B cell (primary cell): ENCODE results near the gene DCTN3. TPM values are rescaled to one million over a fixed set of nuclear protein-coding genes. Genes with fewer than 3 reads are reported as not detected.

Experiments
- ATAC-seq: fragments of 200-7000 bp; cut with Tn5 transposase; one replicate; pipeline ENCODE4 v1.10.0; 2021; ENCODE audit warnings: low read depth, mild to moderate bottlenecking, moderate number of reproducible peaks, moderate library complexity
- CTCF ChIA-PET: fragments of 350-600 bp; sonication (Branson Sonifier 250); formaldehyde crosslinking; loops from one replicate; lab custom pipeline; 2021; ENCODE audit warnings: antibody characterized with exemption, inconsistent platforms; lab: Charles Lee
- POLR2A ChIA-PET: fragments of 350-600 bp; sonication (Branson Sonifier 250); formaldehyde crosslinking; loops from one replicate; lab custom pipeline; 2021; ENCODE audit warnings: antibody characterized with exemption; lab: Charles Lee
- DNase-seq: peaks from one replicate; pipeline ENCODE4 v3.0.0; 2013
- H2AFZ ChIP-seq: 2 replicates; pipeline ENCODE4 v1.6.1; 2012; ENCODE audit warnings: mild to moderate bottlenecking, low read depth, low read length; ENCODE audit not compliant: insufficient read depth, poor library complexity, severe bottlenecking
- H3K27ac ChIP-seq, 2 donors: 1 replicate in 1 of 2; 2 replicates in 1 of 2; pipeline ENCODE4 v1.5.1; 2012 to 2013; ENCODE audit warnings: low read length in 2 of 2, mild to moderate bottlenecking in 2 of 2, moderate library complexity in 1 of 2
- H3K27me3 ChIP-seq, 4 experiments: fragments of 200-600 bp in 1 of 4; sonication (generic) in 1 of 4; replicated peaks in 1 of 4; 1 replicate in 2 of 4; 2 replicates in 2 of 4; pipeline versions ENCODE4 v1.6.1 to v1.7.0; 2013 to 2016; ENCODE audit warnings: low read length in 3 of 4, mild to moderate bottlenecking in 2 of 4, mixed read lengths in 1 of 4, moderate library complexity in 1 of 4; ENCODE audit not compliant: insufficient read depth in 4 of 4, control insufficient read depth in 3 of 4; ENCODE audit errors: control extremely low read depth in 1 of 4
- H3K36me3 ChIP-seq, 2 experiments: replicated peaks in 1 of 2; 1 replicate in 1 of 2; 2 replicates in 1 of 2; pipeline versions ENCODE4 v1.6.1 to v1.7.1; 2013; ENCODE audit warnings: low read length in 1 of 2; ENCODE audit not compliant: insufficient read depth in 2 of 2, control insufficient read depth in 1 of 2; ENCODE audit errors: control extremely low read depth in 1 of 2, extremely low read depth in 1 of 2
- H3K4me1 ChIP-seq, 2 donors: fragments of 200-600 bp in 1 of 2; sonication (generic) in 1 of 2; 1 replicate in 1 of 2; 2 replicates in 1 of 2; pipeline versions ENCODE4 v1.5.1 to v1.6.1; 2013 to 2017; ENCODE audit warnings: low read length in 2 of 2; ENCODE audit not compliant: control insufficient read depth in 2 of 2, insufficient read depth in 2 of 2
- H3K4me2 ChIP-seq: replicated peaks from 2 replicates; pipeline ENCODE3; 2012; ENCODE audit warnings: mild to moderate bottlenecking, low read depth, low read length; ENCODE audit not compliant: poor library complexity, severe bottlenecking
- H3K4me3 ChIP-seq, 5 experiments: fragments of 200-600 bp in 1 of 5; sonication (generic) in 1 of 5; 1 replicate in 3 of 5; 2 replicates in 2 of 5; pipeline versions ENCODE4 v1.5.1 to v1.7.0; 2011 to 2016; ENCODE audit warnings: low read length in 4 of 5, mild to moderate bottlenecking in 4 of 5, low read depth in 2 of 5, control low read depth in 1 of 5, moderate library complexity in 1 of 5; ENCODE audit not compliant: insufficient read depth in 1 of 5; ENCODE audit errors: control extremely low read depth in 1 of 5, extremely low read depth in 1 of 5
- H3K79me2 ChIP-seq: fragments of 200-600 bp; sonication (generic); one replicate; pipeline ENCODE4 v1.6.0; 2016; ENCODE audit warnings: low read length; ENCODE audit not compliant: control insufficient read depth, insufficient read depth
- H3K9ac ChIP-seq: fragments of 200-600 bp; sonication (generic); 2 replicates; pipeline ENCODE4 v1.6.1; 2017; ENCODE audit warnings: mild to moderate bottlenecking, low read length, moderate library complexity
- H3K9me3 ChIP-seq, 3 donors: one replicate each; pipeline versions ENCODE4 v1.6.1 to v1.7.1; 2013; ENCODE audit warnings: low read length in 2 of 3; ENCODE audit not compliant: control insufficient read depth in 2 of 3, insufficient read depth in 1 of 3; ENCODE audit errors: control extremely low read depth in 1 of 3
- H4K20me1 ChIP-seq: 2 replicates; pipeline ENCODE4 v1.6.0; 2012; ENCODE audit warnings: mild to moderate bottlenecking, low read length; ENCODE audit not compliant: insufficient read depth, control insufficient read depth, poor library complexity, severe bottlenecking
- H3K27ac Mint-ChIP-seq: one replicate; pipeline ENCODE4 v1.8.0; 2021; ENCODE audit warnings: mixed read lengths
- H3K27me3 Mint-ChIP-seq: one replicate; pipeline ENCODE4 v1.8.0; 2021; ENCODE audit warnings: mixed read lengths
- H3K4me1 Mint-ChIP-seq: one replicate; pipeline ENCODE4 v1.8.0; 2021; ENCODE audit warnings: mixed read lengths
- H3K4me3 Mint-ChIP-seq: one replicate; pipeline ENCODE4 v1.8.0; 2021; ENCODE audit warnings: mixed read lengths
- H3K9me3 Mint-ChIP-seq: one replicate; pipeline ENCODE4 v1.8.0; 2022; ENCODE audit warnings: mixed read lengths; ENCODE audit not compliant: insufficient read depth
- CTCF ChIP-seq: fragments of 200-600 bp; IDR thresholded peaks from one replicate; pipeline ENCODE4 v1.8.0; 2022; ENCODE audit warnings: antibody characterized with exemption, mild to moderate bottlenecking
- EZH2 ChIP-seq: IDR thresholded peaks from 2 replicates; pipeline ENCODE4 v1.6.1; 2012; ENCODE audit warnings: borderline replicate concordance, low read depth, mild to moderate bottlenecking, moderate library complexity, low read length; ENCODE audit not compliant: insufficient read depth, poor library complexity, severe bottlenecking
- WGBS: methylation state at CpG from one replicate; pipeline ENCODE4 v1.1.5; 2013; ENCODE audit warnings: missing lambda C conversion rate; ENCODE audit not compliant: insufficient coverage; 5-methylcytosine and 5-hydroxymethylcytosine counted together
- intact Hi-C: fragments of 100-400 bp; cut with micrococcal nuclease; formaldehyde crosslinking; loops from one replicate; pipeline ENCODE4 v1.10.0; 2022
- polyA plus RNA-seq: library from polyadenylated mRNA; depleted of rRNA; stranded (reverse); fragments of >200 nt; gene quantifications from 2 replicates; pipeline ENCODE4 v1.2.3, GENCODE V29; 2012
- total RNA-seq, 2 donors: library from RNA; stranded (reverse); fragments of 120-200 nt in 1 of 2; gene quantifications; 1 replicate in 1 of 2; 2 replicates in 1 of 2; pipeline versions ENCODE4 v1.2.3 to v1.2.4, GENCODE V29; 2013 to 2022

The DCTN3 gene
- total and polyA plus RNA-seq, 2 donors (not counting 1 experiment from before 2014, with no cell fraction given) = 48.2 to 75.0 TPM

GRCh38 chr9:34573599-34574325 lies 46.5 kb downstream of the DCTN3 start:
- 90% methylated on average over 15 of the region's 17 CpGs for WGBS

More at GRCh38 chr9:34573599-34574325, 46.5 kb downstream of the DCTN3 start:
- POLR2A ChIA-PET = no interaction called here
- H3K9me3 ChIP-seq = peaks cover 0 to 3% (median 0%) of the 10 kb centered on the region in 3 donors
- peaks cover 0 to 45% (median 21%) of the 10 kb centered on the region in 4 experiments for H3K27me3 ChIP-seq
- CTCF ChIA-PET = interaction anchor here (0.8 kb wide), 1 partner anchor 170 kb away, joined by 3 read pairs; no protein-coding TSS in a partner anchor
- Mint-ChIP-seq H3K9me3 (no peaks in the 10 kb centered on the region), H3K27ac (no peak overlapping the region), H3K27me3 (peaks cover 57% of the 10 kb centered on the region), H3K4me3 (no peak overlapping the region), H3K4me1 (peaks cover 11% of the 10 kb centered on the region)
- no peaks in the 10 kb centered on the region for H4K20me1 ChIP-seq
- peaks cover 7 to 13% of the 10 kb centered on the region in 2 donors for H3K4me1 ChIP-seq
- no peak overlapping the region for H2AFZ ChIP-seq
- TF ChIP-seq CTCF = no peak
- no peak for TF ChIP-seq EZH2
- no peak overlapping the region for H3K4me3 ChIP-seq
- ATAC-seq (no peak), DNase-seq (no peak)
- H3K79me2 ChIP-seq = no peaks in the 10 kb centered on the region
- intact Hi-C loops = no loop called here
- H3K27ac ChIP-seq = no peak overlapping the region
- no peak overlapping the region for H3K9ac ChIP-seq
- no peak overlapping the region for H3K4me2 ChIP-seq
- no peaks in the 10 kb centered on the region for H3K36me3 ChIP-seq
